ENCODE measurements around the gene ERI3. TPM values are rescaled to one million over a fixed set of nuclear protein-coding genes. Genes with fewer than 3 reads are reported as not detected.

Gene ERI3
- total and polyA plus RNA-seq, 10 of the 15 experiments (the other 5 are each of a cell fraction or from before 2014, with no cell fraction given) = 20.6 to 90.4 (median 41.2) TPM

GRCh38 chr1:44326024-44326701 is 28.9 kb downstream of the ERI3 start:
- WGBS (ENCODE audit: insufficient coverage, insufficient replicate concordance, low lambda C conversion rate, missing lambda C conversion rate) = 94% methylated on average over 9 of the region's 9 CpGs
- ChIA-PET SMC1A (ENCODE audit: uncharacterized antibody, unreplicated experiment) (interaction anchor here (1.4 kb wide), 1 partner anchor 27 kb away, joined by 3 read pairs; no protein-coding TSS in a partner anchor), RAD21 (ENCODE audit: unreplicated experiment) (no interaction called here), POLR2A (interaction anchor here (1.1 kb wide), 1 partner anchor 10 kb away, joined by 3 read pairs; no protein-coding TSS in a partner anchor), CTCF (interaction anchor here (0.6 to 1.6 kb wide), 4 partner anchors 8 to 125 kb away, joined by 3 read pairs; no protein-coding TSS in a partner anchor)
- FAIRE-seq = no peak
- no peak overlapping the region for H2AFZ ChIP-seq (ENCODE audit: control insufficient read depth, low read depth, low read length)
- BruUV-seq (replicated peaks) = no TSS peak
- intact Hi-C loops (cut with micrococcal nuclease; ENCODE audit: unreplicated experiment) = no loop called here
- H3K79me2 ChIP-seq (ENCODE audit: control insufficient read depth, insufficient read depth, low read length) = no peaks in the 10 kb centered on the region
- no peak overlapping the region for H3K4me2 ChIP-seq (ENCODE audit: control insufficient read depth, insufficient read depth)
- no peaks in the 10 kb centered on the region for H3K9me3 ChIP-seq (replicated peaks; ENCODE audit: control insufficient read depth, insufficient read depth, low read length)
- no peak overlapping the region for H3K9ac ChIP-seq (ENCODE audit: control insufficient read depth, insufficient read depth, low read length)
- H3K27ac ChIP-seq (ENCODE audit: control insufficient read depth, insufficient read depth) = no peak overlapping the region
- no peak for TF ChIP-seq CBX3 (IDR thresholded peaks at IDR 0.05; ENCODE audit: borderline replicate concordance, low read depth)
- no peak for TF ChIP-seq PBX3 (IDR thresholded peaks at IDR 0.05; ENCODE audit: insufficient replicate concordance, low read depth, low read length)
- no peak for TF ChIP-seq YY1 (IDR thresholded peaks at IDR 0.05; ENCODE audit: low read depth, low read length)
- H3K4me1 ChIP-seq (ENCODE audit: control insufficient read depth, insufficient read depth, low read length) = no peaks in the 10 kb centered on the region
- in situ Hi-C loops (cut with MboI) = no loop called here
- no peaks in the 10 kb centered on the region for H3K27me3 ChIP-seq (replicated peaks in 1 of 2; ENCODE audit: control insufficient read depth in 2 of 2, insufficient read depth in 2 of 2, low read length in 1 of 2)
- no peaks in the 10 kb centered on the region for H3K36me3 ChIP-seq (ENCODE audit: control insufficient read depth in 2 of 2, insufficient read depth in 2 of 2, low read length in 1 of 2)
- H3K4me3 ChIP-seq = no peak overlapping the region
- no peak for ATAC-seq
- no peaks in the 10 kb centered on the region; the same call in 1 of the 2 replicates for H4K20me1 ChIP-seq (ENCODE audit: control insufficient read depth, insufficient read depth)
- DNase-seq (ENCODE audit: low read depth, low spot score) = no peak

GRCh38 chr1:44323947-44324346 is 31.1 kb downstream of the ERI3 start:
- Histone ChIP-seq H3K36me3 (ENCODE audit: control insufficient read depth in 2 of 2, insufficient read depth in 2 of 2, low read length in 1 of 2) (peaks cover 4 to 9% of the 10 kb centered on the region in 2 experiments; a peak in 3 of 4 replicates), H2AFZ (ENCODE audit: control insufficient read depth, low read depth, low read length) (no peak overlapping the region), H3K9me3 (replicated peaks; ENCODE audit: control insufficient read depth, insufficient read depth, low read length) (no peaks in the 10 kb centered on the region), H3K4me1 (ENCODE audit: control insufficient read depth, insufficient read depth, low read length) (no peaks in the 10 kb centered on the region), H3K4me2 (ENCODE audit: control insufficient read depth, insufficient read depth) (no peak overlapping the region), H3K4me3 (no peak overlapping the region), H3K79me2 (ENCODE audit: control insufficient read depth, insufficient read depth, low read length) (no peaks in the 10 kb centered on the region), H3K9ac (ENCODE audit: control insufficient read depth, insufficient read depth, low read length) (no peak overlapping the region), H3K27me3 (replicated peaks in 1 of 2; ENCODE audit: control insufficient read depth in 2 of 2, insufficient read depth in 2 of 2, low read length in 1 of 2) (no peaks in the 10 kb centered on the region), H4K20me1 (ENCODE audit: control insufficient read depth, insufficient read depth) (no peaks in the 10 kb centered on the region), H3K27ac (ENCODE audit: control insufficient read depth, insufficient read depth) (no peak overlapping the region)
- TF ChIP-seq CEBPB (IDR thresholded peaks at IDR 0.05; ENCODE audit: borderline replicate concordance in 1 of 2, low read depth in 2 of 2, low read length in 2 of 2) (no peak), RELB (IDR thresholded peaks at IDR 0.05; ENCODE audit: low read depth) (no peak), NBN (IDR thresholded peaks at IDR 0.05) (no peak), ZBTB33 (IDR thresholded peaks at IDR 0.05) (no peak), GATAD2B (conservative IDR thresholded peaks at IDR 0.05; ENCODE audit: low read depth) (no peak), ZZZ3 (IDR thresholded peaks at IDR 0.05; ENCODE audit: control insufficient read depth, insufficient read length, low read depth) (no peak), NFXL1 (IDR thresholded peaks at IDR 0.05; ENCODE audit: borderline replicate concordance) (no peak), SREBF2 (IDR thresholded peaks at IDR 0.05; ENCODE audit: low read length) (no peak), RUNX3 (IDR thresholded peaks at IDR 0.05; ENCODE audit: low read length) (no peak), NFYA (IDR thresholded peaks at IDR 0.05; ENCODE audit: borderline replicate concordance, low read depth, low read length) (no peak)
- no TSS peak for BruUV-seq (replicated peaks)
- ChIA-PET POLR2A (no interaction called here), CTCF (interaction anchor here (1.2 kb wide), 1 partner anchor 10 kb away, joined by 3 read pairs; no protein-coding TSS in a partner anchor), SMC1A (ENCODE audit: uncharacterized antibody, unreplicated experiment) (no interaction called here), RAD21 (ENCODE audit: unreplicated experiment) (no interaction called here)
- FAIRE-seq = no peak
- WGBS (ENCODE audit: insufficient coverage, insufficient replicate concordance, low lambda C conversion rate, missing lambda C conversion rate) = 100% methylated on average over 1 of the region's 1 CpG
- intact Hi-C loops (cut with micrococcal nuclease; ENCODE audit: unreplicated experiment) = no loop called here
- ATAC-seq = no peak
- DNase-seq (ENCODE audit: low read depth, low spot score) = no peak
- in situ Hi-C loops (cut with MboI) = no loop called here

Measured in GM12878 (cell line).